Hematopoietic multipotent progenitor cell treated with erythropoietin and hydrocortisone succinate and interleukin-3 and kit ligand, for 6 days (in vitro differentiated cells): ENCODE data around the gene HIPK3.
"Not testable (repeated sequence)": the region's sequence is repeated elsewhere in the genome, so short reads cannot be mapped to it uniquely, and the experiment has no call there.

Experiments used
- DNase-seq: peaks from one replicate; pipeline ENCODE4 v3.0.0-alpha.2; 2015

Gene HIPK3

GRCh38 chr11:33257160-33257896, at the start of gene HIPK3:
HIPK3 (plus strand) TSS chr11:33257381.
- DNase-seq = peak; percentile 81

GRCh38 chr11:33207408-33207985, 49.7 kb upstream of the HIPK3 start:
- DNase-seq = no peak

- DNase-seq = peak; percentile 12
These were observed 49.0 kb upstream of the HIPK3 start for GRCh38 chr11:33208150-33208549.

- DNase-seq = peak; percentile 16
These were observed 46.0 kb upstream of the HIPK3 start for GRCh38 chr11:33211153-33211552.

- DNase-seq = no peak
These were observed 45.6 kb upstream of the HIPK3 start for GRCh38 chr11:33211580-33211979.

- DNase-seq = no peak
These were observed 43.0 kb upstream of the HIPK3 start for GRCh38 chr11:33214187-33214586.

- no peak for DNase-seq
These were observed 42.4 kb upstream of the HIPK3 start for GRCh38 chr11:33214767-33215166.

GRCh38 chr11:33216676-33217075, 40.5 kb upstream of the HIPK3 start:
- DNase-seq = not testable (repeated sequence)

GRCh38 chr11:33222052-33222750, 35.0 kb upstream of the HIPK3 start:
- peak; percentile 22 for DNase-seq

- no peak for DNase-seq
These were observed 31.8 kb upstream of the HIPK3 start for GRCh38 chr11:33225371-33225770.

- DNase-seq = peak; percentile 39
These were observed 29.5 kb upstream of the HIPK3 start for GRCh38 chr11:33227578-33228261.

GRCh38 chr11:33234397-33235190, 22.6 kb upstream of the HIPK3 start:
- DNase-seq = no peak

GRCh38 chr11:33237039-33237597, 20.1 kb upstream of the HIPK3 start:
- DNase-seq = no peak

GRCh38 chr11:33242575-33242974, 14.6 kb upstream of the HIPK3 start:
- DNase-seq = no peak

- not testable (repeated sequence) for DNase-seq
These were observed 13.5 kb upstream of the HIPK3 start for GRCh38 chr11:33243654-33244053.

GRCh38 chr11:33248416-33248971, 8.7 kb upstream of the HIPK3 start:
- DNase-seq = no peak

- no peak for DNase-seq
These were observed 959 bp upstream of the HIPK3 start for GRCh38 chr11:33256031-33256812.

- DNase-seq = no peak
These were observed 395 bp upstream of the HIPK3 start for GRCh38 chr11:33256813-33257159.

- DNase-seq = peak; percentile 82
These were observed 883 bp downstream of the HIPK3 start for GRCh38 chr11:33257897-33258630.

GRCh38 chr11:33258631-33259205, 1.5 kb downstream of the HIPK3 start:
- peak; percentile 64 for DNase-seq
